Activated naive CD4-positive, alpha-beta T cell treated with anti-CD3 and anti-CD28 coated beads, Interleukin-2, amount 10 ng/mL, durations not matched to agents 7 days and 5 days (primary cell): ENCODE data around the gene PECR.

ENCODE experiments used
- CTCF ChIA-PET: fragments of 350-600 bp; sonication (Branson Sonifier 250); formaldehyde crosslinking; loops from one replicate; lab custom pipeline; 2021; ENCODE audit warnings: antibody characterized with exemption; lab: Charles Lee
- DNase-seq: peaks from one replicate; pipeline ENCODE4 v3.0.0-alpha.2; 2020
- H3K27ac Mint-ChIP-seq: one replicate; pipeline ENCODE4 v1.8.0; 2021; ENCODE audit warnings: mild to moderate bottlenecking, moderate library complexity, mixed read lengths
- H3K27me3 Mint-ChIP-seq: one replicate; pipeline ENCODE4 v1.8.0; 2021; ENCODE audit warnings: mild to moderate bottlenecking, mixed read lengths
- H3K36me3 Mint-ChIP-seq: one replicate; pipeline ENCODE4 v1.8.0; 2021; ENCODE audit warnings: mixed read lengths
- H3K4me1 Mint-ChIP-seq: one replicate; pipeline ENCODE4 v1.8.0; 2021; ENCODE audit warnings: mixed read lengths
- H3K4me3 Mint-ChIP-seq: one replicate; pipeline ENCODE4 v1.8.0; 2021; ENCODE audit warnings: mild to moderate bottlenecking, moderate library complexity, mixed read lengths
- H3K9me3 Mint-ChIP-seq: one replicate; pipeline ENCODE4 v1.8.0; 2021; ENCODE audit warnings: mixed read lengths

PECR gene

DNA sequence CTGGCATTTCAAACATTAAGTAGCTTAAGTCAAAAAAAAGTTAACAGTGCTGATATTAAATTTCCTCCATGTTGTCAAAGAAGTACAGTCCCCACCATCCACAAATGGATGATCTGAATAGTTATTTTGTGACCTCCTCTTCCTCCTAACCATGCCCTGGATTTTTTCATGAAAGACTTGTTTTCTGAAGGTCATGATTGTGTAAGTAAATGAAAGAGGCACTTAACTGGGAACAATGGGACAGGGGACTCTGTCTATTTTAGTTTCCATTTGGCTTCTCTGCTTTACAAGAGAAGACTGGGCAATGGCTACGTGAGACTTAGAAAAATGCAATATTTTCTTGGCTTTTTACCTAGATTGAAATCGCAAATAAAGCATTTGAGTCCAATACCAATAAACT is 32.2 kb downstream of the PECR start:
- H3K36me3 Mint-ChIP-seq, result peaks cover 19% of the 10 kb centered on the region
- no peak overlapping the region for H3K27ac Mint-ChIP-seq
- CTCF ChIA-PET, result interaction anchor here (0.8 kb wide), 1 partner anchor 8 kb away, joined by 3 read pairs; no protein-coding TSS in a partner anchor

DNA sequence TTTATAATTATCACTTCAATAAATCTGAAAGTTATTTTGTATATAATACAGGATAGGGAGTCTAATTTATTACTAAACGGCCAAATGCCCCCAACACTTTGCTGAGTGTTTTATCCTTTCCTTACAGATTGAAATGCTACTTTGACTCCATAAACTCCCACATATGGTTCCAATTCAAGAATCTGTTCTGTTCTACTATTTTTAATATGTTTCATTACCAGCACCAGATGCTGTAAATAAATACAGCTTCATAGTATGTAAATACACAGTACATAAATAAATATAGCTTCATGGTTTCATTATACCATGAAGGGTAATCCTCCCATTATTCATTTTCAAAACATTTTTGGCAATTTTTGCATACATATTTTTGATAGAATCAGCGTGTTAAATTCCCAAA is 34.2 kb downstream of the PECR start:
- Mint-ChIP-seq H3K27ac (no peak overlapping the region), H3K4me3 (no peak overlapping the region), H3K27me3 (no peaks in the 10 kb centered on the region), H3K4me1 (no peaks in the 10 kb centered on the region), H3K9me3 (no peaks in the 10 kb centered on the region), H3K36me3 (peaks cover 26% of the 10 kb centered on the region)
- CTCF ChIA-PET, result interaction anchor here (0.8 kb wide), 1 partner anchor 357 kb away, joined by 3 read pairs; no protein-coding TSS in a partner anchor
- no peak for DNase-seq

More for the DNA sequence above, 32.2 kb downstream of the PECR start:
- no peaks in the 10 kb centered on the region for H3K27me3 Mint-ChIP-seq
- DNase-seq, result no peak
- H3K4me3 Mint-ChIP-seq, result no peak overlapping the region
- H3K9me3 Mint-ChIP-seq, result no peaks in the 10 kb centered on the region
- H3K4me1 Mint-ChIP-seq, result no peaks in the 10 kb centered on the region

DNA sequence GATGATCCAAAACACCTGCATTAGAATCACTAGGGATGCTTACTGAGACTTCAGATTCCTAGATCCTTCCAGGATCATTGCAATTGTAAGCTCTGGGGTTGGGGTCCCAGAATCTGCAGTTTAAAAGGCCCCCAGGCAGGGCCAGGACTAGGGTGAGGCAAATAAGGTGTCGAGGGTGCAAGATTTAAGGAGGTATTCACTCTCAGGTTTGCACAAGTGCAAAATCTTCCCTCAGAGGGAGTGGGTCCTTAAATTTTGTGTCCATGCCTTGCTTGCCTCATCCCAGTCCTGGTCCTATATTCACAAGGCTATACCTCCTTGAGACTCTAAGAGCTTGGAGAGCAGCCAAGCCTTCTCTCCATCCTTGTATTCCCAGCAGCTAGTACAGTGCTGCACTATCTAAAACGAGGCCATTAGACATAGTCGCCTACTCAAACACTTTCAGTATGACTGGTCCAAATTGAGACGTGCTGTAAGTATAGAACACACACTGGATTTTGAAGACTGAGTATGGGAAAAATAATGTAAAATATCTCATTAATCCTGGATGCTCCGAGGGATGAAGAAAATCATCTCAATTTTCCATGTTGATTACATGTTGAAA is 36.6 kb downstream of the PECR start:
- CTCF ChIA-PET, result interaction anchor here (1.1 to 3.4 kb wide), 5 partner anchors 11 to 96 kb away, joined by 3 to 25 read pairs (median 4); no protein-coding TSS in a partner anchor
- no peak overlapping the region for H3K27ac Mint-ChIP-seq
- DNase-seq, result no peak
- no peaks in the 10 kb centered on the region for H3K4me1 Mint-ChIP-seq
- no peaks in the 10 kb centered on the region for H3K9me3 Mint-ChIP-seq
- peaks cover 22% of the 10 kb centered on the region for H3K36me3 Mint-ChIP-seq
- no peaks in the 10 kb centered on the region for H3K27me3 Mint-ChIP-seq
- H3K4me3 Mint-ChIP-seq, result no peak overlapping the region

DNA sequence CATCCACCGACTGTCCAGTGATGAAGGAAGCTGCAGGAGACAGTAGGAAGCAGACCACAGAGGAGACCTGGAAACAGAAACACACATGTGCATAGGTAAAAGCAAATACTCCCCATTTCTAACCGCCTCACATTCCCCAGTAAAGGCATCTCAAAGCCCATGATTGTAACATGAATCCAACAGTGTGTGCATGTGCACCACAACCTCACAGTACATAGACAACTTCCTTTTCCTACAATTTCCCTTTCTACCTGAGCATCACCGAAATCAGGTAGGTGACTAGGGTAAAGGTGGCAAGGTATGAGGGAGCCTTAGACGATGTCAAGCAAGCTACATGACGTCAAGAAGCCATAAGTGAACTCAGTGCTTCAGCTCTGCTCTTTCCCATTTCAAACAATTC is 37.7 kb downstream of the PECR start:
- Mint-ChIP-seq H3K27me3 (no peaks in the 10 kb centered on the region), H3K9me3 (no peaks in the 10 kb centered on the region), H3K27ac (no peak overlapping the region), H3K4me1 (no peaks in the 10 kb centered on the region), H3K36me3 (peaks cover 24% of the 10 kb centered on the region), H3K4me3 (no peak overlapping the region)
- CTCF ChIA-PET, result interaction anchor here (1.7 to 3.4 kb wide), 3 partner anchors 10 to 66 kb away, joined by 4 to 25 read pairs (median 4); no protein-coding TSS in a partner anchor
- DNase-seq, result no peak

DNA sequence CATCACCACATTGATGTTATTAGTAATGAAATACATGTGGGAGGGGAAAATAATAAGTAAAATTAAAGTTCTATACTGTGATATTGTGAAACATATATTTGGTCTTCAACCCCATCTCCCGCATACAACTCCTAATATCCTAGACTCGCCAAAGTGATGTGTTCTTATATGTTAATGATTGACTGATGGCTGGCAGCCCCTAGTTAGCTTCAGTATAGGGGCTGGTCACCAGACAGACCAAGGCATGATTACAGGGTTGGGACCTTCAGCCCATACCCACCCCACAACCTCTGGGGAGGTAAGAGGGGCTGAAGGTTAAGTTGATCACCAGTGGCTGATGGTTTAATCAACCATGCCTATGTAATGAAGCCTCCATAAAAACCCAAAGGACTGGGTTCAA is 40.2 kb downstream of the PECR start:
- H3K27ac Mint-ChIP-seq, result no peak overlapping the region
- CTCF ChIA-PET, result interaction anchor here (0.9 kb wide), 1 partner anchor 99 kb away, joined by 3 read pairs; no protein-coding TSS in a partner anchor
- DNase-seq, result no peak
- H3K4me1 Mint-ChIP-seq, result no peaks in the 10 kb centered on the region
- no peaks in the 10 kb centered on the region for H3K9me3 Mint-ChIP-seq
- no peak overlapping the region for H3K4me3 Mint-ChIP-seq
- no peaks in the 10 kb centered on the region for H3K27me3 Mint-ChIP-seq
- H3K36me3 Mint-ChIP-seq, result peaks cover 22% of the 10 kb centered on the region

DNA sequence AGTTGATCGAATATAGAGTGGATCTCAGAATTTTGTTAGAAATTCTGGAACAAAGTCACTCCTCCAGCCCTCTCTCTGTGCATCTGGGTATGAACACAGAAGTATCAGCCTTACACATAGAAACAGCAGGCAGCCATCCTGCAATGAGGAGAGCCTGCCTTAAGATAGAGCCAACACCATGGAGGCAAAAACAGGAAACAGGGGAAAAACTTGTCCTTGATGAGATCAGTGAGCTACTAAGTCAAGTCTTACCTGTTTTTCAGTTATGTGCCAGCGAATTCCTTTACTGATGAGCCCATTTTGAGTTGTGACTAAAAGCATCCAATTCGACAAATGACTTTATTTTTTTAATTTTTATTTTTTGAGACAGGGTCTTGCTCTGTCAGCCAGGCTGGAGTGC is 41.7 kb downstream of the PECR start:
- DNase-seq, result no peak
- H3K9me3 Mint-ChIP-seq, result no peaks in the 10 kb centered on the region
- peak overlapping the region; percentile 61 for H3K27ac Mint-ChIP-seq
- peaks cover 19% of the 10 kb centered on the region for H3K36me3 Mint-ChIP-seq
- CTCF ChIA-PET, result no interaction called here
- no peaks in the 10 kb centered on the region for H3K4me1 Mint-ChIP-seq
- H3K4me3 Mint-ChIP-seq, result no peak overlapping the region
- H3K27me3 Mint-ChIP-seq, result no peaks in the 10 kb centered on the region

DNA sequence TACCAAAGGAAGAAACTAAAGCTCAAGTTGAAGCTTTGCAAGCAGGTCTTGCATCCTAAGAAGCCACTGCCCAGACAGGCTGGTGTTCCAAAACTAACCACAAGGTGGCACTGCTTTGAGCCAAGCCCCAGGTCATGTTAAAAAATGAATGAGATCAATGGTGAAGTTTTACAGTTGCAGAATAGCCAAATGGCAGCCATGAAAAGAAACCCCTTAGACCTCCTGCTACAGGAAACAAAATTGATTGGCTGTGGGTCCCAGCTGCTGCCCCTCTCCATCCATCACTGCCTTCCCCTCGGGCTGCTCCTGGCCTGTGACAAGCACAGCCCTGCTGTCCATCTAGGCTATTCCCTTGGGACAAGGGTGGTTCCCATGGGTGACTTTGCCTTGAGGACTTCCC is 47.5 kb downstream of the PECR start:
- Mint-ChIP-seq H3K36me3 (peaks cover 26% of the 10 kb centered on the region), H3K9me3 (no peaks in the 10 kb centered on the region), H3K27me3 (no peaks in the 10 kb centered on the region), H3K4me1 (peaks cover 26% of the 10 kb centered on the region), H3K4me3 (no peak overlapping the region), H3K27ac (no peak overlapping the region)
- peak; percentile 88 for DNase-seq
- CTCF ChIA-PET, result interaction anchor here (0.8 to 4.6 kb wide), 17 partner anchors 11 to 375 kb away, joined by 3 to 25 read pairs (median 7); partner anchors contain the start of gene XRCC5

DNA sequence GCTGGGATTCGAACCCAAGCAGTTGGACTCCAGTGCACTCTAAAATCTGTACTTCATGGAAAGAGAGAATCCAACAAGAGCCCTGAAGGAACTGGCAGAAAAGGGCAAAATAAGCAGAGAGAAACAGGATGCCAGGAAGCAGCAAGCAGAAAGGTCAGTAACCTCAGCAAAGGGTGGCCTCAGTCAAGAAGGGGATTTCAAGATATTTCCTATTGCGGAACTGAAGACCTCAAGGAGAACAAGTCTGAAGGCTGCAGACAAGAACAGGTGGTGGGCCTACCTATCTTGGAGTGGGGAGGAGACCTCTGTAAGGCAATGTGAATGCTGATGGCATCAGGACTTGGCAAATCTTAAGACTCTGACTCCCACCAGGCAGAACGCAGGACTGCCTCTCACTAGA is 48.2 kb downstream of the PECR start:
- H3K4me1 Mint-ChIP-seq, result peaks cover 26% of the 10 kb centered on the region
- H3K36me3 Mint-ChIP-seq, result peaks cover 26% of the 10 kb centered on the region
- H3K9me3 Mint-ChIP-seq, result no peaks in the 10 kb centered on the region
- H3K4me3 Mint-ChIP-seq, result no peak overlapping the region
- CTCF ChIA-PET, result interaction anchor here (0.8 to 4.6 kb wide), 21 partner anchors 10 to 375 kb away, joined by 3 to 25 read pairs (median 6); partner anchors contain the start of genes PECR, TMEM169 and XRCC5
- H3K27ac Mint-ChIP-seq, result no peak overlapping the region
- no peaks in the 10 kb centered on the region for H3K27me3 Mint-ChIP-seq
- DNase-seq, result no peak

DNA sequence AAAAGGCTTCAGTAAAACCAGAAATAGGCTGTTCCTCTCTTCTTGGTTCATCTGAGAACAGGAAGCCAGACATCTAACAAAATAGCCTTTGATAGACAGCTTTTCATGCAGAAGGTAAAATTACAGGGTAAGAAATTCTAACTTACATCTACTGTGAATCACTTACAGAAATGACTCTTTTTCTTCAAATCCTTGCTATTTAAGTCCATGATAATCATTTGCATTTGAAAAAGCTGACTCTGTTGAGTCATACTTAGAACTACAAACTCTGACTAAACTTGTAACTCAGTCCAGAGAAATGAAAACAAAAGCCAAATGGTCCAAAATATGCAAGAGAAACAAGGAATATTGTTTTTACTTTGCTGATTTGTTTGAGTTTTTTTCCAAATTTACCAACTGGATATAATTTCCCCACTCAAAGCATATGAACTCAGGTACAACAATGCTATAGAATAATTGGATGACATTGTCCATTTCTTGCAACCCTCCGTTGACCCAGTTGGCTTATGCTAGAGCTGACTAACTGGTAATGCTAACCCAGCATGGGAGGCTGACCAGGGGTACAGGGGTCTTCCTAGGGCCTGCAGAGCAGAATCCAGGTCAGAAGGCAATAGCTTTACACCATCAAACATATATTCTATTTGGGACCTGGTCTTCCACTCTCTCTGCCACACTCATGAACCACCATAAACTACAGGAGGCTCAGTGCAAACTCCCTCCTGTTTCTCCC is 49.5 kb downstream of the PECR start:
- H3K4me3 Mint-ChIP-seq, result no peak overlapping the region
- peaks cover 26% of the 10 kb centered on the region for H3K4me1 Mint-ChIP-seq
- CTCF ChIA-PET, result interaction anchor here (1.3 to 4.6 kb wide), 12 partner anchors 9 to 163 kb away, joined by 3 to 25 read pairs (median 6); partner anchors contain the start of genes PECR, TMEM169 and XRCC5
- H3K27ac Mint-ChIP-seq, result peak overlapping the region; percentile 42
- no peak for DNase-seq
- H3K36me3 Mint-ChIP-seq, result peaks cover 24% of the 10 kb centered on the region
- no peaks in the 10 kb centered on the region for H3K27me3 Mint-ChIP-seq
- no peaks in the 10 kb centered on the region for H3K9me3 Mint-ChIP-seq

DNA sequence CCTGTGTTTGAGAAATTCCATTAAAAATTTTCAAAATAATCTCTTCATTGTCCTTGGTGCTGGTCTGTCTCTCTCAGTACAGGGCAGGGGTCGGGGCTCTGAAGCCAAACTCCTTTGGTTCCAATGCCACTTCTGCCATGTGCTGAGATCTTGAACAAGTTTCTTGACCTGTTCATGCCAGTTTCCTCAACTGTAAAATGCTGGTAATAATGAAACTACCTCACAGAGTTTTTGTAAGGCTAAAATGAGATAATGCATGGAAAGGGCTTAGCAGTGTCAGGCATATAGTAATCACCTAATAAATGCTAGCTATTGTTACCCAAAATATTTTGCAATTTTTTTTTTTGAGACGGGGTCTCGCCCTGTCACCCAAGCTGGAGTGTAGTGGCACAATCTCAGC is 51.4 kb downstream of the PECR start:
- Mint-ChIP-seq H3K27ac (no peak overlapping the region), H3K4me3 (no peak overlapping the region), H3K9me3 (no peaks in the 10 kb centered on the region), H3K36me3 (peaks cover 24% of the 10 kb centered on the region), H3K27me3 (no peaks in the 10 kb centered on the region), H3K4me1 (peaks cover 26% of the 10 kb centered on the region)
- no peak for DNase-seq
- CTCF ChIA-PET, result interaction anchor here (0.7 to 1.0 kb wide), 3 partner anchors 9 to 13 kb away, joined by 3 to 4 read pairs (median 3); no protein-coding TSS in a partner anchor

DNA sequence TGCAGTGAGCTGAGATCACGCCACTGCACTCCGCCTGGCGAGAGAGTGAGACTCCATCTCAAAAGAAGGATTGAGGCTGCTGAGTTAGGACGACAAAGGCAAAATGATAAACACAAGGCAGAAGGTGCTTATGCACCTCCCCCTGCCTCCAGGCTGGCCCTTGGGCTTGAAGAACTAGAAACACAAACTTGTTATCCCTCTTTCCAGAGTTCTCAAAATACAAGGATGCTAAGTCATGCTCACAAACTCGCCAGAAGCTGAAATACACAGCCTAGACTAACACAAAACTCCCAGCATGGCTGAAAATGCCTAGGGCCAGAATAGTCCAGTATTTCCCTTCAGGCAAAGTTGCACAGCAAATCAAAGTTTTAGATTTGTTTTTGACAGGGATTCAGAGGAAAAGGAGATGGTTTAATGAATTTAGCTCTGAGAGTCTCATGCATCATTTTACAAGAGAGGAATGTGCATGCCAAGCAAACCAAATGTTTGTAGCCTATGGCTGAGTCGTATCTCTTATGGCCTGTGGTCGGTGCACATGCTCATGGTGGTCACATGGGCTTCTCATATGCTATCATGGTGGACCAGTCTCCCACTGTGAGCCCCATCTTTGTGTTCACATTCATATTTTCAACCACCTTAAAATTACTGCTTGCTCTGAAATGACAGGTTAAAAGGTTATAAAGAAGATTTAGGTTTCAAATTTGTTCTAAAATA is 52.0 kb downstream of the PECR start:
- peaks cover 17% of the 10 kb centered on the region for H3K36me3 Mint-ChIP-seq
- CTCF ChIA-PET, result interaction anchor here (0.7 to 1.2 kb wide), 2 partner anchors 9 to 79 kb away, joined by 3 to 4 read pairs; no protein-coding TSS in a partner anchor
- no peak for DNase-seq
- H3K4me1 Mint-ChIP-seq, result peaks cover 26% of the 10 kb centered on the region
- no peaks in the 10 kb centered on the region for H3K9me3 Mint-ChIP-seq
- no peak overlapping the region for H3K27ac Mint-ChIP-seq
- no peaks in the 10 kb centered on the region for H3K27me3 Mint-ChIP-seq
- no peak overlapping the region for H3K4me3 Mint-ChIP-seq

DNA sequence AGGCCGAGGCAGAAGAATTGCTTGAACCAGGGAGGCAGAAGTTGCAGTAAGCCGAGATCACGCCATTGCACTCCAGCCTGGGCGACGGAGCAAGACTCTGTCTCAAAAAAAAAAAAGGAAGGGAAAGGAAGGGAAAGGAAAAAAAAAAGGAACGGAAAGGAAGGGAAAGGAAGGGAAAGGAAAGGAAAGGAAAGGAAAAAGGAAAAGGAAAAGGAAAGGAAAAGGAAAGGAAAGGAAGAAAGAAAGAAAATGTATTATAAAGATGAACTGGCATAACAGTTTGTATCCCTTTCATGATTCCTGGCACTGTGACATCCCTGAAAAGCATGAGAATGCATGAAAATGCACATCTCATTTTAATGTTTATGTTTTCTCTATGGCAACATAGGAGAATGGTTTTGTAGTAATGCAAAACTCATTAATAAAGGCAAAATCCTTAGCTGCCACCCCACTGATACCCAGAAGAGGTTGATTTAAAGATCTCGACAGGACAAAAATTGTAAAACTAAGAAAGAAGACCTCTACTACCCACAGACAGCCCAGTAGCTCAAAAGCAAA is 56.8 kb downstream of the PECR start:
- no peaks in the 10 kb centered on the region for H3K27me3 Mint-ChIP-seq
- no peak for DNase-seq
- H3K9me3 Mint-ChIP-seq, result no peaks in the 10 kb centered on the region
- no peak overlapping the region for H3K4me3 Mint-ChIP-seq
- H3K4me1 Mint-ChIP-seq, result no peaks in the 10 kb centered on the region
- peaks cover 8% of the 10 kb centered on the region for H3K36me3 Mint-ChIP-seq
- CTCF ChIA-PET, result interaction anchor here (0.9 to 6.0 kb wide), 4 partner anchors 8 to 74 kb away, joined by 3 to 54 read pairs (median 14); no protein-coding TSS in a partner anchor
- H3K27ac Mint-ChIP-seq, result no peak overlapping the region

DNA sequence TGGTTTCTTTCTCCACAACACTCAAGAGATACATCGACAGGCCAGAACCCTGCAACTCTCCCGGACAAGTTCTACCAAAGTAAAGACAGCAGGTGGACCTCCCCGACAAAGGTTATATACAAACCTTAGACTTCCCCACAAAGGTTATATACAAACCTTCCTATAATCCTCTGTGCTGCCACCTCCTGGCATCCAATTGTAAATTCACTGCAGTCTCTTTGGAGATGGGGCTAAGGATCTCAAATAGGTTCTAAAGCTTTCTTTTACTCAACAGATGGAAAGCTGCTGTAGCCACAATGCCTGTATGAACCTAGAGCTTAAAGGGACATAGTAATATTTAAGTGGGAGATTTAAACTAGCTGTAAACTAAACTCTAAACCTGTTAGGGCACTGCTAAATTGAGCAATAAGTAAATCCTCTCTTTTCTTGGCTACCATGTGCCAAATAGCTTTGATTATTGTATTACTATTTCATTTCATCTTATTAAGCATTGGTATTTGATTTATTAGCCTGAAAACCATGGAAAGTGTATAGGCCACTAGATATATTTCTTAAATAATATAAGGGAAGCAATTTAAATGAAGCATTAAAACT is 58.5 kb downstream of the PECR start:
- Mint-ChIP-seq H3K4me1 (peaks cover 10% of the 10 kb centered on the region), H3K27ac (no peak overlapping the region), H3K36me3 (peaks cover 7% of the 10 kb centered on the region), H3K4me3 (no peak overlapping the region), H3K9me3 (peaks cover 3% of the 10 kb centered on the region), H3K27me3 (no peaks in the 10 kb centered on the region)
- peak; percentile 66 for DNase-seq
- CTCF ChIA-PET, result interaction anchor here (0.8 to 6.0 kb wide), 15 partner anchors 8 to 119 kb away, joined by 3 to 54 read pairs (median 5); partner anchors contain the start of gene MREG
